Measurements from ENCODE around the gene SLC35A5. TPM values are rescaled to one million over a fixed set of nuclear protein-coding genes. Genes with fewer than 3 reads are reported as not detected.

The SLC35A5 gene
- total RNA-seq, 1 donor from 2014 or later: 30.0 TPM

- Mint-ChIP-seq H3K36me3 (ENCODE audit: low read depth, unreplicated experiment) (no peaks in the 10 kb centered on the region), H3K4me3 (ENCODE audit: unreplicated experiment) (no peak overlapping the region), H3K9me3 (ENCODE audit: unreplicated experiment) (no peaks in the 10 kb centered on the region), H3K27ac (ENCODE audit: unreplicated experiment) (no peak overlapping the region), H3K27me3 (ENCODE audit: unreplicated experiment) (peaks cover 3% of the 10 kb centered on the region), H3K4me1 (ENCODE audit: unreplicated experiment) (peaks cover 14% of the 10 kb centered on the region)
- no peak for DNase-seq (ENCODE audit: low spot score)
- no peak for TF ChIP-seq CTCF (IDR thresholded peaks at IDR 0.05; ENCODE audit: unreplicated experiment)
These were observed 73.1 kb downstream of the SLC35A5 start for GRCh38 chr3:112634786-112635541.

Other genes with a start within 250 kb of the SLC35A5 start
- 30.9 TPM for gene CD200, start 228.9 kb upstream of the SLC35A5 start, total RNA-seq (ENCODE audit: unreplicated experiment)
- not detected for gene BTLA, start 62.6 kb upstream of the SLC35A5 start, total RNA-seq (ENCODE audit: unreplicated experiment)
- 46.3 TPM for gene ATG3, start 83 bp upstream of the SLC35A5 start, total RNA-seq (ENCODE audit: unreplicated experiment)
- 3.7 TPM for gene CCDC80, start 79.1 kb downstream of the SLC35A5 start, total RNA-seq (ENCODE audit: unreplicated experiment)